Lung microvascular endothelial cell (primary cell): ENCODE data around the gene ACVR1. TPM values are rescaled to one million over a fixed set of nuclear protein-coding genes. Genes with fewer than 3 reads are reported as not detected.
"Not testable (repeated sequence)": the region's sequence is repeated elsewhere in the genome, so short reads cannot be mapped to it uniquely, and the experiment has no call there.

Experiments
- DNase-seq, 2 donors: peaks; one replicate each; pipeline versions ENCODE4 v3.0.0 to v3.0.0-alpha.2; 2010; ENCODE audit warnings: low read depth in 2 of 2
- total RNA-seq: library from RNA; depleted of rRNA; stranded (reverse); fragments of >200 nt; gene quantifications from 2 replicates; pipeline ENCODE4 v1.2.1, GENCODE V29; 2014

The ACVR1 gene
- total RNA-seq, 1 donor from 2014 or later = 13.3 TPM

DNA sequence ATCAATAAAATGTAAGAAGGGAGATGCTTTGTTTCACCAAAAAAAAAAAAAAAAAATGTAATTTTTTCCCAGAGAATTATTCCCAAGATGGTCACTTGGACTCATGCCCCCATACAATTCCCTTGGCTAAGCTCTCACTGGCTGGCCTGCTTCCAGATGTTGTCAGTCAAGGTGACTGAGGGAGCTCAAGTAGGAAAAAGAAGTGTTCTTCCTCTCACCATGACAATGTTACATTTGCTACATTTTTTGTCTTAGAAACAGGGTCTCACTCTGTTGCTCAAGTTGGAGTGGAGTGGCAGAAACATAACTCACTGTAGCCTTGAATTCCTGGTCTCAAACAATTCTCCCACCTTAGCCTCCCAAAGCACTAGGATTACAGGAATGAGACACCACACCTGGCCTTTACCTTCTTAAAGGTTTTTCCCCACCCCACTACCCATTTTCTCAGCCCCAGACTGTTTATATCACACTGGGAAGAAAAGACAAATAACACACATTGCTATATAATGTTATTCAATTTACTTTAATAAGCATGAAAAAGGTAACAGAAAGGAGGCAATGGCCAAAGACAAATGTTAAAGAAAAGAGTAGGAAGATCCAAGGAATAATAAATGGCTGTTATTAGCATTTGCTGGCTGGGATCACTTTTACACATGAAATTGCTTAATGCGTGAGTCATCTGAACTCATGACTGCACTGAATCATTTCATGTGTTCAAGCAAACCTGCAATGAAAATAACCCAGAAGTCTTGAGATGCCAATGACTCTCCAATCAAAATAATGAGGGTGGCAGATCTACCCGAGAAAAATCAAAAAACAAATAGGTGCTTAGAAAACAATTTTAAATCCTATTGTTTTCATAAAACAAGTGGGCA is 45.2 kb downstream of the ACVR1 start:
- DNase-seq = peak; percentile 82 to 95

- DNase-seq = no peak
Observed at GRCh38 chr2:157830266-157830665, 45.9 kb downstream of the ACVR1 start.

GRCh38 chr2:157827377-157827776 is 48.8 kb downstream of the ACVR1 start:
- no peak for DNase-seq

GRCh38 chr2:157826644-157827043 is 49.5 kb downstream of the ACVR1 start:
- not testable (repeated sequence) for DNase-seq

GRCh38 chr2:157825885-157826284 is 50.2 kb downstream of the ACVR1 start:
- DNase-seq = no peak

DNA sequence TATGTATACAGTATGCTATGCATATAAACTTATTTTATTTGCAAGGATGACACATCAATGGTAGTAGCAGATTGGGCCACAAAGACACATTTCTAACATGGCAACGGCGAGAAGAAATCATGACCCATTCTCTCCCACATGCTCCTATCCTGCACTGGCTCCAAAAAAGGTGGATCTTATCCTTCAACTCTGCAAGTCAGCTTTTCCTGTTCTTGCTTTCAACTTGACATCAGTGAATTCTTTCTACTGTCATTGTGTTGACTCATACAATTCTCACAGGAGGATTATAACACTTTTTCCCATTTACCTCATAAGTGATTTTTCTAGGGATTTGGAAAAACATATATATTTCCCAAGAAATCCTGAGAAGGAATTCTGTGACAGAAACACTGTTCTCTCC is 53.1 kb downstream of the ACVR1 start:
- peak; percentile 39 to 85 for DNase-seq

DNA sequence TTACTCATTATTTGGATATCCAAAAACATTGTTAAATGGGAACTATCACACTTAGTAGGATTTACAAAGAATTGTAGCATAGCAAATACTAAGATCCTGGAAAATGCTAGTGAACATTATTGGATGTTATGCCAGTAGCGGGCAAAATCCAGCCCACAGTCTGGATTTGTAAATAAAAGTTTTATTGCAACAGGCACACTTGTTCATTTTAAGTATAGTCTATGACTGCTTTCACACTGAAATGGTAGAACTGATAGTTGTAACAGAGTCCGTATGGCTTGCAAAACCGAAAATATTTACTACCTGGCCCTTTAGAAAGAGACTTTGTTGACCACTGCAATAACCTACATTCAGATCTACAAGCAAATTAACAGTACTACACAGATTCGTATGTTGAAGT is 53.6 kb downstream of the ACVR1 start:
- DNase-seq = no peak

DNA sequence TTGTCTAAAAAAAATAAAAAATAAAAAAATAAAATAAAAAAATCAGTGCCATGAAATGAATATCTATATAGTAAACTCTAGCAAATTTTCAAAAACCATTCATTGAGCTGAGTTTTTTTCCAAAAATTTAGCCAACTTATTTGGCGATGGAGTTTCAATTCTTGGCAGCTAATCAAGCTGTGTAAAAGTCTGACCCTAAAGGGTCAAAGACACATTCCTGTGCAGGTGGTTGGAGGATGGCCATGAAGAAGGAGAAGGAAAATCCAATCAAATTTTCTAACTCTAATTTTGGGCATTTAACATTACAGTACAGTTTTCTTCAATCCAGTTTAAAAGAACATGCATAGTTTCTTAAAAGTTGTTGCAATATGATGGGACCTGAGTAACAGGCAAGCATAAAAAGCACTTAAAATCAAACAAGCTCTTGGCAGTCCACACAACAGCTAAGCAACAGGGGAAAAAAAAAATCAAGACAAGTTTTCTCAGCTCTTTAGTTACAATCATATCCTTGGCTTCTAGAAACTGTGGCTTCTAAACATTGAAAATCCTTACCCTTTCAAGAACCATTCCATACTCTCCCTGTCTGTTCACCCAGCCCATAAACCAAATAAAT is 54.5 kb downstream of the ACVR1 start:
- no peak for DNase-seq

- no peak for DNase-seq
Observed at GRCh38 chr2:157820193-157820592, 55.9 kb downstream of the ACVR1 start.

- no peak for DNase-seq
Observed at GRCh38 chr2:157819761-157820160, 56.4 kb downstream of the ACVR1 start.

- no peak for DNase-seq
Observed at GRCh38 chr2:157818227-157818626, 57.9 kb downstream of the ACVR1 start.

GRCh38 chr2:157815421-157815820 is 60.7 kb downstream of the ACVR1 start:
- DNase-seq = peak in 1 of 2 donors; percentile 39

DNA sequence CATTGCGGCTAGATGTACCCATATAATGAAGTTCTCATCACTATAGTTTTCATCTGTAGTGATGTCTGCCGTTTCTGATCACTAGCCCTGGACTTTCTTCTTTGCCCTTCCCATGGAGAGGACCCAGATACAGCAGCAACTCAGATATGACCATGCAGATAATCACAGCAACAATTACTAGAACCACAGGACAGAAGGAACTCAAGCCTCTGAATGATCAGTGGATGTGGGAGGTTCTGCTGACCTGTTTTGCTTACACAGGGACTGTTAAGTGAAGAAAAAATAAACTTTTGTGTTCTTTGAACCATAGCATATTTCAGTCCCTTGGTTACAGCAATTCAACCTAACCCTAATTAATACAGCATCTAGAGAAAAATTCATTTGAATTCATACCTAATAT is 62.7 kb downstream of the ACVR1 start:
- no peak for DNase-seq

- DNase-seq = no peak
Observed at GRCh38 chr2:157810037-157810436, 66.1 kb downstream of the ACVR1 start.

- DNase-seq = peak in 1 of 2 donors; percentile 81
Observed at GRCh38 chr2:157809212-157809611, 66.9 kb downstream of the ACVR1 start.

DNA sequence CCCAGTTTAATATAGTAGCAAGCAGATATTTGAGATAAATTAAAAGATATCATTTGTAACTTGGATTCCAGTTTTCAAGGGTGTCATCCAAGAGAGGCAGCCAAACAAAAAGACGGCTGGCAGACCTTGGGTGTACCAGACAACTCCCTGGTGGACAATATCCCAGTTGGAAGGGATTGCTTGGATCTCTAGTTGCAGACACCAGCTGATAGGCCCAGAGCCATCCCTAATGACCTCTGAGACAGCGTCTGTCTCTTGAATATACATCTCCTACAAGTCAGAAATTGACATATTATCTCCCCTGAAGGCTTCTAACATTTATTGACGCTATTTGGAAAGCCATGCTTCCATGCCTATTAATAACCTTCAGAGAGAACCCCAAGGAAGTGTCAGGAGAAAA is 67.7 kb downstream of the ACVR1 start:
- DNase-seq = no peak

DNA sequence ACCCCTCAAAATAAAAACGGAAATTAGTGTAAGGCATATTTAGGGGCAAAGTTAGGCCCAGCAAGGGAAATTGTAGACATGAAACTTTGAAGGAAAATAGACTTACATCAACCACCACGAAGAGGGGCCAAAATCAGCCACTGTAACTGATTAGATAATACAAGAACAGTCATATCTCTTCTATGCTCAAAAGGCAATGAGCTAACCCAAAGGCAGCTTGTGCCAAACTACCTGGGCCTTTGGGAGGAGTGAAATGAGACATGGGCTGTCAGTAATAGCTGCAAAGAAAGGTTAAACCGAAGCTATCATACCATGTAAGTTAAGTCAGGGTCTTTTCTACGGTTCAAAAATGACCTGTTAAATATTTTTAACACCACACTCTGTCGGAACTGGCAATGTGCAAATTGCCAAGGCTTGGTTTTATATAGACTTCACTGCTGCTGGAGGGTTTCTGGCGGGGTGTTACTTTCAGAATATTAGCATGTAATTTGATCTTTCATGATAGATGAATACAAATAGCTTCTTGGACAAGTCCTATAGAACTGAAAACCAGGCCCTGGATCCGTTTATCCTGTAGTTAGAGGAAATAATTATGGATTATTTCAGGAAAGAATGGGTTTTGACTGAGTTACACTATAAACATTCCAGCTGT is 69.6 kb downstream of the ACVR1 start:
- no peak for DNase-seq

- DNase-seq = no peak
Observed at GRCh38 chr2:157805519-157805918, 70.6 kb downstream of the ACVR1 start.

- no peak for DNase-seq
Observed at GRCh38 chr2:157804355-157804754, 71.8 kb downstream of the ACVR1 start.

DNA sequence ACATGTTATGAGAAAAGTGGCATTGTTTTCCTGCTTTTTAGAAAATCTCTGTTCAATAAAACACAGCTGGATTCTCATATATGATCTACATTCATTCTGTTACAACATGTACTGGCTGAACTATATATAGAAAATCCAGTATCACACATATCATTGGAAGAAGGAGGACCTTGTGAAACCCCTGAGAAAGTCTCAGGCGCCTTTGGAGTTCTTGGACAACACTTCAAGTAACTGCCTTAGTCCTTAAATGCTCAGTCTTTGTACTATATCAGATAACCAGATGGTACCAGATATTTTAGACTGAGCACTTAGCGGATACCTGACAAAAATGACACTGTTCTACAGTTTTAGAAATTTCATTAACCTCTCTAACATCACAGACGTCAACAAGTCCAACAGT is 72.2 kb downstream of the ACVR1 start:
- no peak for DNase-seq

DNA sequence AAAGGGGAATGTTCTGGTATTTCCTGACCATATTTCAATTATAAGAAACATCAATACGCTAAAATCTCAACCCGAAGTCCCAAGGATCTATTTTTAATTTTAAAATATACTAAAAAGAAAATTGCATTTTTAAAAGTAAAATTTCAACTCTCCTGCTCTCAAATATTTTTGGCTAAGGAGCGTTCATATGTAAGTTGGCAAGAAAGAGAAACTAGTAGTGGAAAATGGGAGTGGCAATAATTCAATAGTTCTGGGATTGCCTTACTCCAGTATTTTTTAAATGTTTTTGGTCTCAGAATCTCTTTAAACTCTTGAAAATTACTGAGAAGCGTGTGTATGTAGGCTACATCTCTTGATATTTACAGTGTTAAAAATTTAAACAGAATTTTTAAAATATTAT is 72.7 kb downstream of the ACVR1 start:
- no peak for DNase-seq

GRCh38 chr2:157800838-157801495 is 75.2 kb downstream of the ACVR1 start:
- DNase-seq = no peak
